NCI-H226 (cell line): ENCODE measurements around the gene SRPK2.
A peak's percentile ranks its signal among the peaks of the same experiment; 100 is the strongest.
"Not testable (repeated sequence)": the region's sequence is repeated elsewhere in the genome, so short reads cannot be mapped to it uniquely, and the experiment has no call there.

Experiments
- DNase-seq: peaks from one replicate; pipeline ENCODE4 v3.0.0-alpha.2; 2015

SRPK2 gene

GRCh38 chr7:105369944-105370343, 18.8 kb downstream of the SRPK2 start:
- no peak for DNase-seq

- DNase-seq = no peak
Observed at GRCh38 chr7:105367458-105367857, 21.3 kb downstream of the SRPK2 start.

DNA sequence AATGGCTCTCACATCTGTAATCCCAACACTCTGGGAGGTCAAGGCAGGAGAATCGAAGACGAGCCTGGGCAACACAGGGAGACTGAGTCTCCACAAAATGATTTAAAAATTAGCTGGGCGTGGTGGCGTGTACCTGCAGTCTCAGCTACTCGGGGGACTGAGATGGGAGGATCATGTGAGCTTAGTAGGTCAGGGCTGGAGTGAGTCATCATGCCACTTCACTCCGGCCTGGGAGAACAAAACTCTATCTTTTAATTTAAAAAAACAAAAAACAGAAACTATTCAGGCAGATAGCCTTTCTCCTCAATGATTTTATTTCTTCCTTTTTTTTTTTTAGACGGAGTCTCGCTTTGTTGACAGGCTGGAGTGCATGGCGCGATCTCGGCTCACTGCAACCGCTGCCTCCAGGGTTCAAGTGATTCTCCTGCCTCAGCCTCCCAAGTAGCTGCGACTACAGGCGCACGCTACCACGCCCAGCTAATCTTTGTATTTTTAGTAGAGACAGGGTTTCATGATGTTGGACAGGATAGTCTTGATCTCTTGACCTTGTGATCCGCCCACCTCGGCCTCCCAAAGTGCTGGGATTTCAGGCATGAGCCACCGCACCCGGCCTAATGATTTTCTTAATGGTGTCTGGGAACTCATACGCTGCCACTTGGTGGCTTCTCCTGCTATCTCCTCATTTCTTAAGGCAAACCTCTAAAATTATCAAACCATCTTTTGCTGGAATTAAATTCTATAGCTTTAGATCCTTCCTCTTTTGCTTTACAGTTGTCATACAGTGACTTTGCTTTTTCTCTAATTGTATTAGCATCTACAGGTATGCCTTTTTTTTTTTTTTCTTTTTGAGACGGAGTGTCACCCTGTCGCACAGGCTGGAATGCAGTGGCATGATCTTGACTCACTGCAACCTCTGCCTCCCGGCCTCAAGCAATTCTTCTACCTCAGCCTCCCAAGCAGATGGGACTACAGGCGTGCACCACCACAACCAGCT, 22.9 kb downstream of the SRPK2 start:
- no peak for DNase-seq

GRCh38 chr7:105364684-105365083, 24.0 kb downstream of the SRPK2 start:
- no peak for DNase-seq

DNA sequence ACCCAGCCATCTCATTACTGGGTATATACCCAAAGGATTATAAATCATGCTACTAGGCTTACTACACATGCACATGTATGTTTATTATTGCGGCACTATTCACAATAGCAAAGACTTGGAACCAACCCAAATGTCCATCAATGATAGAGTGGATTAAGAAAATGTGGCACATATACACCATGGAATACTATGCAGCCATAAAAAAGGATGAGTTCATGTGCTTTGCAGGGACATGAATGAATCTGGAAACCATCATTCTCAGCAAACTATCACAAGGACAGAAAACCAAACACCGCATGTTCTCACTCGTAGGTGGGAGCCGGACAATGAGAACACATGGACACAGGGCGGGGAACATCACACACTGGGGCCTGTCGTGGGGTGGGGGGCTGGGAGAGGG, 25.1 kb downstream of the SRPK2 start:
- DNase-seq = not testable (repeated sequence)

GRCh38 chr7:105362685-105363084, 26.0 kb downstream of the SRPK2 start:
- DNase-seq = not testable (repeated sequence)

- not testable (repeated sequence) for DNase-seq
Observed at GRCh38 chr7:105361995-105362394, 26.7 kb downstream of the SRPK2 start.

- DNase-seq = not testable (repeated sequence)
Observed at GRCh38 chr7:105360149-105360548, 28.6 kb downstream of the SRPK2 start.

DNA sequence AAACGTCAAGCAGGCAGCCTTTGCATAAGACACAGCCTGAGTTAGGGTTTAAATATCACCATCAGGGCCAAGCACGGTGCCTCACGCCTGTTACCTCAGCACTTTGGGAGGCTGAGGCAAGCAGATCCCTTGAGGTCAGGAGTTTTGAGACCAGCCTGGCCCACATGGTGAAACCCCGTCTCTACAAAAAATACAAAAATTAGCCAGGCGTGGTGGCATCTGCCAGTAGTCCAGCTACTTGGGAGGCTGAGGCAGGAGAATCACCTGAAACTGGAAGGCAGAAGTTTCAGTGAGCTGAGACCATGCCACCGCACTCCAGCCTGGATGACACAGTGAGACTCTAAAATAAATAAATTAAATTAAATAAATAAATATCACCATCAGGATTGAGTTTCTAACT, 33.0 kb downstream of the SRPK2 start:
- DNase-seq = no peak

GRCh38 chr7:105354383-105354782, 34.3 kb downstream of the SRPK2 start:
- DNase-seq = peak; percentile 17

DNA sequence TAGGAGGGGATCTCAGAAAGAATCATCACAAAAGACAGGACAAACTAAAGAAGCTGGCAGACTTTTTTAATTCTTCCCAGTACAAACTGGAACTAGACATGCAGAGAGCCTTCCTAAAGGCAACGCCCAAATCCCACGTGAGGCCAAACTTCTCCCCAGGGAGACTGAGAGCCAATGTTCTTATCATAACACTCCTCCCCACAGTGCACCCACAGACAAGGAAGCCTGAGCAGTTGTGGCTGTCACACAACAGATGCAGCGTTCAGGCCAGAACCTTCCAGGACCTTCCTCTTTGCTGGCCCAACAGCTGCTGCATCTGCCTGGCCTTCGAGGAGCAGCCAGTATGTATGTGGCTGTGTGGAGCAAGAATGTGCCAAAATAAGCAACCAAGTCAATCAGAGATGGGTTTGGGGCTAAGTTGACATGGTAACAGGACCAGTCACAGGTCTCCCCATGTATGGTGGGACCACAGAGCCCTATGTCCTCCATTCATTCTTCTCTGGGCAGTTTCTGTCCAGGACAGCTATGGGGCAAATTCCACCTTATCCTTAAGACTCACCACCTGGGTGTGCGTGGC, 34.9 kb downstream of the SRPK2 start:
- DNase-seq = peak; percentile 11

GRCh38 chr7:105352901-105353668, 35.6 kb downstream of the SRPK2 start:
- peak; percentile 24 for DNase-seq

DNA sequence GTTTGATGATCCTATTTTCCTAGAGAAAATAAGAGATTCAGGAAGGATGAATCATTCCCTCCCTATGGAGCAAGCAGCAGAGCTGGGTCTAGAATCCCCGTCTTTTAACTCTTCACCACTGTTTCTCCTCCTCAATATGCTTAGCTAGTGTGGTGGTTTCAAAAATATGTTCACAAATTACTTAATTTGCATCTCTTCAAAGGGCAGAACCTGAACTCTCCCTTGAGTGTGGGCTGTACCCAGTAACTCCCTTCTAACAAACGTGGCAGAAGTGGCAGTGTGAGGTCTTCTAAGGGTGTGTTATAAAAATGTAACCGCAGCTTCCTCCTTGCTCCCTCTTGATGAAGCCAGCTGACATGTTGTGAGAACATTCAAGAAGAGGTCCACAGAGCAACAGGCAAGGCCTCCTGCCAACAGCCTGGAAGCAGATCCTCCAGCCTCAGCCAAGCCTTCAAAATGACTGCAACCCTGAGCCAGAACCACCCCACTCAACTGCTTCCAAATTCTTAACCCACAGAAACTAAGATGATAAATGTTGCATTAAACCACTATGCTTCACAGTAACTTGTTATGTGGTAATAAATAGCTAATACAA, 36.6 kb downstream of the SRPK2 start:
- DNase-seq = peak; percentile 94

DNA sequence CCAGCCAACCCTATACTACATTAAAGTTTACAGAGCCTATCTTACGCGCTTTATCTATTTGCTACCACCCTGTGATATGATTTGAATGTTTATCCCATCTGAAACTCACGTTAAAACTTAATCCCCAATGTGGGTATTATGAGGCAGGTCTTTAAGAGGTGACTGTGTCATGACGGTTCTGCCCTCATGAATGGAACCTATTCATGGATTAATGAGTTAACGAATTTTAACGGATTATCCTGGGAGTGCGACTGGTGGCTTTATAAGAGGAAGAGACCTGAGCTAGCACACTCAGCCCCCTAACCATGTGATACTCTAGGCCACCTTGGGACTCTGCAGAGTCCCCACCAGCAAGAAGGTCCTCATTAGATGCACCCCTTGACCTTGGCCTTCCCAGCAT, 37.8 kb downstream of the SRPK2 start:
- DNase-seq = no peak

DNA sequence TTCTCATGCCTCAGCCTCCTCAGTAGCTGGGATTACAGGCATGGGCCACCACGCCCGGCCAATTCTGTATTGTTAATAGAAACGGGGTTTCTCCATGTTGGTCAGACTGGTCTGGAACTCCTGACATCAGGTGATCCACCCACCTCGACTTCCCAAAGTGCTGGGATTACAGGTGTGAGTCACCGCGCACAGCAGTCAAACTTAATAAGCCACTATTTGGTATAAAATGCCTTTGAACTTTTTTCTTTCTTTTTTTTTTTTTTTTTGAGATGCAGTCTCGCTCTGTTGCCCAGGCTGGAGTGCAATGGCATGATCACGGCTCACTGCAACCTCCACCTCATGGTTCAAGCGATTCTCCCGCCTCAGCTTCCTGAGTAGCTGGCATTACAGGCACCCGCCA, 40.5 kb downstream of the SRPK2 start:
- not testable (repeated sequence) for DNase-seq

DNA sequence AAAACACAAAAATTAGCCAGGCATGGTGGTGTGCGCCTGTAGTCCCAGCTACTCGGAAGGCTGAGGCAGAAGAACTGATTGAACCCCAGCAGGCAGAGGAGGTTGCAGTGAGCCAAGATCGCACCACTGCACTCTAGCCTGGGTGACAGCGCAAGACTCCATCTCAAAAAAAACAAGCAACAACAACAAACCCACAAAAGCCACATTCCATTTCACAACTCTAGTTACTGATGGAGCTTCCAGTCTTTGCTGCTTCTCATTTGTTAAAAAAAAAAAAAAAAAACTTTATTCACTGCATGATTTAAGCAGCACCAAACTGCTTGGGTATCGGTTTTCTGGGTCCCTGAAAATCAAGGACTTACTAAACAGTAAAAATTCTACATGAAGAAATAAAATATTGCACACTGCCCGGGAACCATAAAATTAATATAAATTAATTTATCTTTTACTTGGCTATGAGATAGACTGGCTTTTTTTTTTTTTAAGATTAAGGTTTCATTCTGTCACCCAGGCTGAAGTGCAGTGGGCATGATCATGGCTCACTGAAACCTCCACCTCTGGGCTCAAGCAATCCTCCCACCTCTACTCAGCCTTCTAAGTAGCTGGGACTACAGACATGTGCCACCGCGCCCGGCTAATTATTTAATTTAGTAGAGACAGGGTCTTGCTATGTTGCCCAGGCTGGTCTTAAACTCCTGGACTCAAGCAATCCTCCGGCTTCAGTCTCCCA, 42.0 kb downstream of the SRPK2 start:
- DNase-seq = no peak

DNA sequence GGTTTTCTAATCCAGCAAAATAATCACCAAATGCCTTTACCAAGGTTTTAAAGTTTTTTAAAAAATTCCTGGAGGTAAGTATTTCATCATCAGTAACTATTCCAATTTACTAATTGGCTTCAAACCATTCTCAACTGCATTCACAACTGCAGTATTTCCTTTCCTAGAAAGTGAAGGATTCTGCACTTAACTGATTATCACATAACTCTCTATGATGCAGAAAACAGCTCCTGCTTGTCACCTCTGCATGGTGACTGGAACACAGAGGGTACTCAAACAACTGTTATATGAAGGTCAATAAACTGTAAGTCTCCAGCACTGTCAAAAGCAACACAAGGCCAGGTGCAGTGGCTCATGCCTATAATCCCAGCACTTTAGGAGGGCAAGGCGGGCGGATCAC, 42.6 kb downstream of the SRPK2 start:
- no peak for DNase-seq

DNA sequence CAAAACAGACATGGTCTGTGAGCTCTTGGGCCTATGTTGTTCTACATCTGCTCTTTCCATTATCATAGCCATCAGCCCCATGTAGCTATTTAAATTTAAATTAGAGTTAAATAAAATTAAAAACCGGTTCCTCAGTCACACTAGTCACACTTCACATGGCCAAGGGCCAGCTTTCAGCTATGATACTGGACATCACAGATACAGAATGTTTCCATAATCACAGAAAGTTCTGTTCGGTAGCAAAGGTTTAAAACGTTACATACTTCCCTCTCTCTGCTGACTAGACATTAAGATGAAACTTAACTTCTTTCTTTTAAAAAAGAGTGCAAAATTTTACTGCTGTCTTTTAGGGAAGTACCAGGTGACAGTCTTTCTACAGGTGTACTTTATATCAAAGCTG, 43.0 kb downstream of the SRPK2 start:
- DNase-seq = no peak

DNA sequence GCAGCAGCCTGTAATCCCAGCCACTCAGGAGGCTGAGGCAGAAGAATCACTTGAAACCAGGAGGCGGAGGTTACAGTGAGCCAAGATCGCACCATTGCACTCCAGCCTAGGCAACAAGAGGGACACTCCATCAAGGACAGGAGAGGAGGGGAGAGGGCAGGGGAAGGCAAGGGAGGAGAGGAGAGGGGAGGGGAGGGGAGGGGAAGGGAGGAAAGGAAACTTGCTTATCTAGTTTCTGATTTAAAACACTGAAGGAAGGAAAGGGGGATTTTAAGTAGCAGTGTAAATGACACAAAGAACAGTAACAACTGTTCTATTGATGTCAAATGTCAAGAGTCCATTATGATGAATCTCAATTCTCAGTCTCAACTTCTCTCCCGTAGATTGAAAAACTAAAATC, 43.7 kb downstream of the SRPK2 start:
- DNase-seq = no peak

GRCh38 chr7:105339404-105340323, 49.1 kb downstream of the SRPK2 start:
- no peak for DNase-seq

- DNase-seq = no peak
Observed at GRCh38 chr7:105337529-105337928, 51.2 kb downstream of the SRPK2 start.
